Anterior cingulate cortex (tissue), 58 donors: ENCODE measurements around the gene TMEM209.
"Not testable (repeated sequence)": the region's sequence is repeated elsewhere in the genome, so short reads cannot be mapped to it uniquely, and the experiment has no call there.

ENCODE experiments used
- DNase-seq, 58 donors: peaks; one replicate each; lab custom pipeline; 2025; lab: John Stamatoyannopoulos, UW

TMEM209 gene

GRCh38 chr7:130174237-130174959 lies 30.8 kb downstream of the TMEM209 start:
- no peak for DNase-seq

- no peak for DNase-seq
Measured at GRCh38 chr7:130162196-130162595, 43.0 kb downstream of the TMEM209 start.

- no peak for DNase-seq
Measured at GRCh38 chr7:130160455-130160854, 44.8 kb downstream of the TMEM209 start.

- no peak for DNase-seq
Measured at GRCh38 chr7:130160023-130160422, 45.2 kb downstream of the TMEM209 start.

- no peak for DNase-seq
Measured at GRCh38 chr7:130157700-130158099, 47.5 kb downstream of the TMEM209 start.

GRCh38 chr7:130156140-130156539 lies 49.1 kb downstream of the TMEM209 start:
- no peak for DNase-seq

- DNase-seq = peak in 19 of 58 donors; percentile 21 to 63 (median 35)
Measured at GRCh38 chr7:130154501-130155317, 50.5 kb downstream of the TMEM209 start.

- DNase-seq = no peak
Measured at GRCh38 chr7:130154131-130154500, 51.1 kb downstream of the TMEM209 start.

- no peak for DNase-seq
Measured at GRCh38 chr7:130153211-130153908, 51.8 kb downstream of the TMEM209 start.

- DNase-seq = no peak
Measured at GRCh38 chr7:130152493-130153210, 52.6 kb downstream of the TMEM209 start.

GRCh38 chr7:130151591-130152492 lies 53.4 kb downstream of the TMEM209 start:
- DNase-seq = no peak

- no peak for DNase-seq
Measured at GRCh38 chr7:130150587-130150986, 54.6 kb downstream of the TMEM209 start.

- DNase-seq = no peak
Measured at GRCh38 chr7:130149281-130150139, 55.7 kb downstream of the TMEM209 start.

- peak in 3 of 58 donors; percentile 18 to 26 (median 19) for DNase-seq
Measured at GRCh38 chr7:130148561-130148960, 56.6 kb downstream of the TMEM209 start.

- no peak for DNase-seq
Measured at GRCh38 chr7:130147710-130148325, 57.4 kb downstream of the TMEM209 start.

GRCh38 chr7:130146693-130147405 lies 58.4 kb downstream of the TMEM209 start:
- DNase-seq = no peak

- not testable (repeated sequence) for DNase-seq
Measured at GRCh38 chr7:130146142-130146541, 59.1 kb downstream of the TMEM209 start.
